Large intestine (tissue), 12 donors: ENCODE data around the gene OR2J1. TPM values are rescaled to one million over a fixed set of nuclear protein-coding genes. Genes with fewer than 3 reads are reported as not detected.

Source experiments
- DNase-seq, 2 donors: peaks; one replicate each; pipeline versions ENCODE4 v3.0.0 to v3.0.0-alpha.2; 2013
- H3K27ac ChIP-seq: one replicate; pipeline ENCODE4 v1.5.1; 2013; ENCODE audit warnings: low read length
- H3K27me3 ChIP-seq: 2 replicates; pipeline ENCODE4 v1.6.1; 2013; ENCODE audit warnings: low read length; ENCODE audit not compliant: control insufficient read depth, insufficient read depth
- H3K36me3 ChIP-seq: 2 replicates; pipeline ENCODE4 v1.6.1; 2013; ENCODE audit warnings: low read length; ENCODE audit not compliant: control insufficient read depth, insufficient read depth
- H3K4me1 ChIP-seq: one replicate; pipeline ENCODE4 v1.6.1; 2013; ENCODE audit warnings: low read length; ENCODE audit not compliant: control insufficient read depth, insufficient read depth
- H3K4me3 ChIP-seq: one replicate; pipeline ENCODE4 v1.5.1; 2013; ENCODE audit warnings: low read length
- H3K9me3 ChIP-seq: one replicate; pipeline ENCODE4 v1.6.1; 2013; ENCODE audit warnings: mild to moderate bottlenecking, low read depth, low read length, moderate library complexity; ENCODE audit not compliant: control insufficient read depth
- WGBS: methylation state at CpG from one replicate; pipeline ENCODE4 v1.1.5; 2013; ENCODE audit warnings: low lambda C conversion rate; ENCODE audit not compliant: insufficient coverage; 5-methylcytosine and 5-hydroxymethylcytosine counted together
- long read RNA-seq, 11 donors: transcript quantifications; one replicate each; lab custom pipeline, GENCODE V29; 2026
- polyA plus RNA-seq: library from polyadenylated mRNA; unstranded; fragments of 120-200 nt; gene quantifications from one replicate; pipeline ENCODE4 v1.2.1, GENCODE V29; 2013

OR2J1 gene
- not detected for polyA plus RNA-seq
- long read RNA-seq, donor 1, result 0 reads
- long read RNA-seq, donor 2, result 0 reads
- long read RNA-seq, donor 3, result 0 reads
- long read RNA-seq, donor 4, result 0 reads
- long read RNA-seq, donor 5, result 0 reads
- long read RNA-seq, donor 6, result 0 reads
- long read RNA-seq, donor 7, result 0 reads
- long read RNA-seq, donor 8, result 0 reads
- long read RNA-seq, donor 9, result 0 reads
- long read RNA-seq, donor 10, result 0 reads
- long read RNA-seq, donor 11, result 0 reads

DNA sequence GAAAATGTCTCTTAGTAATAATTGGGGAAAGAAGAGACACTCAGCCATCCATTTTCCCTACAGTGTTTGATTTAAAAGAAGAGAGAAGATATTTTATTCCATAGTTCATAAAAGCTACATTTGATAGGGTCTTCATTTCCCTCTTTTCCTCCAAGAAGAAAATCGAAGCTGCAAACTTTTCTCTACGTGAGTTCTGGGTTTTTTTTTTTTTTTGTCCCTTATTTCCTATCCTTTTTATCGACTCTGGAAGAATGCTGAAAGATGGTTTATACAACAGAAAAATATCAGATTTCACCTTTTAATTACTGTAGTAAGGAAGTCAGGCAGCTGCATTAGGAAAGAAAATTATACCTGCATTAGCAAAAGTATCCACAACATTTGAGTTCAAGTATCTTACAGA, at the start of gene OR2J1:
Gene OR2J1 (plus strand): TSS at position 301 of the 400 bp plus-strand sequence. CDS start 1,453 bp downstream, outside the sequence.
- no peaks in the 10 kb centered on the region for H3K36me3 ChIP-seq
- H3K27ac ChIP-seq, result no peak within 1 kb of the TSS
- H3K4me1 ChIP-seq, result no peaks in the 10 kb centered on the region
- DNase-seq, result no peak
- no peak within 1 kb of the TSS for H3K4me3 ChIP-seq
- 90% methylated on average over 3 of the region's 3 CpGs for WGBS
- no peaks in the 10 kb centered on the region for H3K27me3 ChIP-seq
- H3K9me3 ChIP-seq, result no peaks in the 10 kb centered on the region

- Histone ChIP-seq H3K9me3 (no peaks in the 10 kb centered on the region), H3K4me1 (no peaks in the 10 kb centered on the region), H3K36me3 (no peaks in the 10 kb centered on the region), H3K27me3 (no peaks in the 10 kb centered on the region), H3K4me3 (no peak overlapping the region), H3K27ac (no peak overlapping the region)
- no peak for DNase-seq
- WGBS, result no CpG with 5 or more reads among the region's 3 CpGs
Observed at GRCh38 chr6:29051680-29052079, 47.6 kb upstream of the OR2J1 start.

DNA sequence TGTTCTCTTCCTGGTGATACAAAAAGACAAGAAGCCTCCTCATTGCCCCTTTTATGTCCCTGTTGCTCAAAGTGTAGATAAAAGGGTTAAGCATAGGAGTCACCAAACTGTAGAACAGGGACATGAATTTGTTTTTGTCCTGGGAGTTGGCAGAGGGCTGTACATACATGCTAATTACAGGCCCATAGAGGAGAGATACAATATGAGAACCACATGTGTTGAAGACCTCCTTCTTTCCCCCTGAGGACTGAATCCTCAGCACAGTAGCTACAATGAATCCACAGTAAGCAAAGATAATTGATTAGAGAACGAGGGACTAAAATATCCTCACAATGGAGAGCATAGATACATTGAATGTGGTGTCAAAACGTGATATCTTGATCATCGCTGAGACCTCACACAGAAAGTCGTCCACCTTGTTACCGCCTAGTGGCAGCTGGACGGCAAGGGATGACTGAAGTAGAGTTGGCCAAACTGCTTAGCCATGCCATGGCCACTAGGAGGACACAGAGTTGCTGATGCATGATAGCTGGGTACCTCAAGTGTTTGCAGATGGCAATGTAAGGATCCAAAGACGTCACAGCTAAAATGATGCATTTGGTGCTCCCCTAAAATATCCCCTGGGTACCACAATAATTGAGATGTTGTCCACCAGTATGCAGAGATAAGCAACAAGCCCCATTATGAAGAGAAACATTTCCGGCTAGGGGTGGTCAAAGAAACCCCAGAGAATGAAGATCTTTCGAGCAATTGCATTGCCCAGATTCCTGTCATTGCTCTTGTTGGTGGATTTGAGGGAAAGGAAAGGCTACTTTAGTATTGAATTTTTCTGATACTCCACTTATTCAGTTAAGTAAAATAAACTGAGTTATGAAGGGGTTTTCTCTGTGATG, 27.2 kb upstream of the OR2J1 start:
- Histone ChIP-seq H3K36me3 (no peaks in the 10 kb centered on the region), H3K4me1 (no peaks in the 10 kb centered on the region), H3K27me3 (no peaks in the 10 kb centered on the region), H3K4me3 (no peak overlapping the region), H3K9me3 (no peaks in the 10 kb centered on the region), H3K27ac (no peak overlapping the region)
- WGBS, result 50% methylated on average over 2 of the region's 9 CpGs
- DNase-seq, result peak in 1 of 2 donors; percentile 2

DNA sequence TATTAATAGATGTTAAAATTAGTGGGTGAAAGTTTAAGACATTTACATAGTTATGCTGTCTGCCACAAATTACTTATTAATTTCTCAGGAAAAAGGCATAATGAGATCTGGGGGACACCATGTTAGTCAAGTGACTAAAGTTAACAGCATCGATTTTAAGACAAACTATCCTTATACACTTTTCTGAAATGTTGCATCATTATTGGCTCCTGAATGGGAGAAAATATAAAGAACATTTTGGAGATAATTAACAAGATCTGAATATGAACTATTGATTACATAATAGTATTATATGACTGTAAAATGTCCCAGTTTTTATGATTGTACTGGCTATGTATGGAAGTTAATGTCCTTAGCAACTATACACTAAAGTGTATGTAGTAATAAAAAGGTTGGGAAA, 20.1 kb upstream of the OR2J1 start:
- Histone ChIP-seq H3K27ac (no peak overlapping the region), H3K36me3 (no peaks in the 10 kb centered on the region), H3K4me3 (no peak overlapping the region), H3K9me3 (no peaks in the 10 kb centered on the region), H3K4me1 (no peaks in the 10 kb centered on the region), H3K27me3 (no peaks in the 10 kb centered on the region)
- DNase-seq, result no peak
- WGBS, result no CpG with 5 or more reads among the region's 1 CpG

- Histone ChIP-seq H3K4me1 (no peaks in the 10 kb centered on the region), H3K4me3 (no peak overlapping the region), H3K36me3 (no peaks in the 10 kb centered on the region), H3K27me3 (no peaks in the 10 kb centered on the region), H3K27ac (no peak overlapping the region), H3K9me3 (no peaks in the 10 kb centered on the region)
- no peak for DNase-seq
Observed at GRCh38 chr6:29081312-29081711, 18.0 kb upstream of the OR2J1 start.

GRCh38 chr6:29082457-29082856, 16.8 kb upstream of the OR2J1 start:
- no peaks in the 10 kb centered on the region for H3K4me1 ChIP-seq
- H3K4me3 ChIP-seq, result no peak overlapping the region
- no CpG with 5 or more reads among the region's 15 CpGs for WGBS
- no peaks in the 10 kb centered on the region for H3K9me3 ChIP-seq
- H3K27ac ChIP-seq, result no peak overlapping the region
- H3K36me3 ChIP-seq, result no peaks in the 10 kb centered on the region
- H3K27me3 ChIP-seq, result no peaks in the 10 kb centered on the region
- no peak for DNase-seq

- 82% methylated on average over 1 of the region's 1 CpG for WGBS
Observed at GRCh38 chr6:29087213-29087612, 12.1 kb upstream of the OR2J1 start, which contains the start of gene OR2B3. Gene OR2B3 (minus strand): TSS chr6:29087313. CDS start chr6:29087248, 65 bp downstream.

DNA sequence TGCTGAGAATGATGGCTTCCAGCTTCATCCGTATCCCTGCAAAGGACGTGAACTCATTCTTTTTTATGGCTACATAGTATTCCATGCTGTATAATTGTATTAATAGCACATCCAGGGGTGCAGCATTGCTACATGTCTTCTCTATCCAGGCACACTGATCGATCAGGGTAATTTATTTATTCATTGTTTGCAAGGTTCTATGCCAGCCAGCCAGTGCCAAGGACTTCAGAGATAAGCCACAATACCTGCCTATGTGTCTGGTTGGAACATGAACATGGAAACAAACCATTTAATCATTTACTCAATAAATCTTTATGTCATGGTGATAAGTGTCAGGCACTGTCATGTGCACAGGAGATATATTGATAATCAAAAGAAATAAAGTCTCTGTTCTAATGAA, 6.3 kb upstream of the OR2J1 start:
- WGBS, result no CpG with 5 or more reads among the region's 3 CpGs
- no peak for DNase-seq
- Histone ChIP-seq H3K36me3 (no peaks in the 10 kb centered on the region), H3K27me3 (no peaks in the 10 kb centered on the region), H3K4me1 (no peaks in the 10 kb centered on the region), H3K27ac (no peak overlapping the region), H3K9me3 (no peaks in the 10 kb centered on the region), H3K4me3 (no peak overlapping the region)

More at GRCh38 chr6:29087213-29087612, 12.1 kb upstream of the OR2J1 start, which contains the start of gene OR2B3:
- Histone ChIP-seq H3K27ac (no peak within 1 kb of the TSS), H3K4me3 (no peak within 1 kb of the TSS), H3K9me3 (no peaks in the 10 kb centered on the region), H3K36me3 (no peaks in the 10 kb centered on the region), H3K4me1 (no peaks in the 10 kb centered on the region), H3K27me3 (no peaks in the 10 kb centered on the region)
- no peak for DNase-seq

GRCh38 chr6:29097803-29098202, 1.5 kb upstream of the OR2J1 start:
- H3K27me3 ChIP-seq, result no peaks in the 10 kb centered on the region
- no peak for DNase-seq
- H3K36me3 ChIP-seq, result no peaks in the 10 kb centered on the region
- H3K4me1 ChIP-seq, result no peaks in the 10 kb centered on the region
- no peak overlapping the region for H3K27ac ChIP-seq
- 67% methylated on average over 1 of the region's 1 CpG for WGBS
- no peaks in the 10 kb centered on the region for H3K9me3 ChIP-seq
- no peak overlapping the region for H3K4me3 ChIP-seq

- no peaks in the 10 kb centered on the region for H3K36me3 ChIP-seq
- no peak within 1 kb of the TSS for H3K27ac ChIP-seq
- WGBS, result no CpG with 5 or more reads among the region's 1 CpG
- DNase-seq, result no peak
- no peaks in the 10 kb centered on the region for H3K9me3 ChIP-seq
- no peak within 1 kb of the TSS for H3K4me3 ChIP-seq
- H3K4me1 ChIP-seq, result no peaks in the 10 kb centered on the region
- no peaks in the 10 kb centered on the region for H3K27me3 ChIP-seq
Observed at GRCh38 chr6:29107758-29108157, 8.5 kb downstream of the OR2J1 start, which contains the start of gene OR2J3. Gene OR2J3 (plus strand): TSS chr6:29108058. CDS start chr6:29111891, 3,833 bp downstream.
